Measurements from ENCODE around the gene SLC32A1. TPM values are rescaled to one million over a fixed set of nuclear protein-coding genes. Genes with fewer than 3 reads are reported as not detected.

Gene SLC32A1
- total RNA-seq, 1 donor from 2014 or later: not detected

Other genes starting within 250 kb of the SLC32A1 start
- not detected in 2 replicates for gene ADIG, start 143.3 kb upstream of the SLC32A1 start, total RNA-seq
- not detected in 2 replicates for gene ARHGAP40, start 122.7 kb upstream of the SLC32A1 start, total RNA-seq
- 6.9 and 7.3 TPM in 2 replicates for gene ACTR5, start 24.0 kb downstream of the SLC32A1 start, total RNA-seq
- 135 and 166 TPM in 2 replicates for gene PPP1R16B, start 81.2 kb downstream of the SLC32A1 start, total RNA-seq
- 22.3 and 22.6 TPM in 2 replicates for gene FAM83D, start 201.9 kb downstream of the SLC32A1 start, total RNA-seq
- gene DHX35, start 237.9 kb downstream of the SLC32A1 start, total RNA-seq: 7.4 and 9.5 TPM in 2 replicates

Data from dermis microvascular lymphatic vessel endothelial cell (primary cell).